HuH-7 (cell line): ENCODE measurements around the gene KLRC1.
"Not testable (repeated sequence)": the region's sequence is repeated elsewhere in the genome, so short reads cannot be mapped to it uniquely, and the experiment has no call there.

Experiments
- DNase-seq: peaks from one replicate; pipeline ENCODE4 v3.0.0; 2011; ENCODE audit warnings: low spot score

Gene KLRC1

GRCh38 chr12:10453156-10453555 is at the start of gene KLRC1:
Gene KLRC1, minus strand, starts transcription at chr12:10453377. Its CDS starts 2,221 bp downstream, at chr12:10451156.
- DNase-seq, result no peak

GRCh38 chr12:10501030-10501429 is 47.9 kb upstream of the KLRC1 start:
- peak; percentile 5 for DNase-seq

DNA sequence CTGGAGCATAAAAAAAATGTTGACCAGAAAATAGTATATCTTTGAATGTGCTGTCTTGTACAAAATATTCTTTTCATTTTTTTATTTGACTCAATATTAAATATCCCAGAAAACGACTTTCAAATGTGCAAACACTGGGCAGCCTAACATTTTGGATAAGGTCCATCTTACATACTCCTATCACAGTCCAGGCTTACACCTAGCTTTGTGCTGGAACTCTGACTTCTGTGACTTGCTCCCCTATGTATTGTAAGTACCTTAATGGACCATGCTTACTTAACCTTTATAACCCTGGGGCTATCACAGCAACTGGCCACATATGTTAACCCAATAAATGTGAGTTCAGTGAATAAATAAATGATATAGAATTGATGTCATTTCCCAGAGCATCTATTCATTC is 44.9 kb upstream of the KLRC1 start:
- no peak for DNase-seq

- DNase-seq, result no peak
Measured at GRCh38 chr12:10497602-10498001, 44.4 kb upstream of the KLRC1 start.

GRCh38 chr12:10491766-10492165 is 38.6 kb upstream of the KLRC1 start:
- DNase-seq, result no peak

DNA sequence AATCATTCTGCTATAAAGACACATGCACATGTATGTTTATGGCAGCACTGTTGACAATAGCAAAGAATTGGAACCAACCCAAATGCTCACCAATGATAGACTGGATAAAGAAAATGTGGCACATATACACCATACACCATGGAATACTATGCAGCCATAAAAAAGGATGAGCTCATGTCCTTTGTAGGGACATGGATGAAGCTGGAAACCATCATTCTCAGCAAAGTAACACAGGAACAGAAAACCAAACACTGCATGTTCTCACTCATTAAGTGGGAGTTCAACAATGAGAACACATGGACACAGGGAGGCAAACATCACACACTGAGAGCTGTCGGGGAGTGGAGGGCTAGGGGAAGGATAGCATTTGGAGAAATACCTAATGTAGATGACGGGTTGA is 34.2 kb upstream of the KLRC1 start:
- not testable (repeated sequence) for DNase-seq

DNA sequence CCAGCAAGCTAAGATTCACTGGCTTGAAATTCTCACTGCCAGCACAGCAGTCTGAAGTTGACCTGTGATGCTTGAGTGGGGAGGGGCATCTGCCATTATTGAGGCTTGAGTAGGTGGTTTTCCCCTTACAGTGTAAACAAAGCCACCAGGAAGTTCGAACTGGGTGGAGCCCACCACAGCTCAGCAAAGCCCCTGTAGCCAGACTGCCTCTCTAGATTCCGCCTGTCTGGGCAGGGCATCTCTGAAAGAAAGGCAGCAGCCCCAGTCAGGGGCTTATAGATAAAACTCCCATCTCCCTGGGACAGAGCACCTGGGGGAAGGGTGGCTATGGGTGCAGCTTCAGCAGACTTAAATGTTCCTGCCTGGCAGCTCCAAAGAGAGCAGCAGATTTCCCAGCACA is 28.7 kb upstream of the KLRC1 start:
- not testable (repeated sequence) for DNase-seq

- not testable (repeated sequence) for DNase-seq
Measured at GRCh38 chr12:10472808-10473207, 19.6 kb upstream of the KLRC1 start.

DNA sequence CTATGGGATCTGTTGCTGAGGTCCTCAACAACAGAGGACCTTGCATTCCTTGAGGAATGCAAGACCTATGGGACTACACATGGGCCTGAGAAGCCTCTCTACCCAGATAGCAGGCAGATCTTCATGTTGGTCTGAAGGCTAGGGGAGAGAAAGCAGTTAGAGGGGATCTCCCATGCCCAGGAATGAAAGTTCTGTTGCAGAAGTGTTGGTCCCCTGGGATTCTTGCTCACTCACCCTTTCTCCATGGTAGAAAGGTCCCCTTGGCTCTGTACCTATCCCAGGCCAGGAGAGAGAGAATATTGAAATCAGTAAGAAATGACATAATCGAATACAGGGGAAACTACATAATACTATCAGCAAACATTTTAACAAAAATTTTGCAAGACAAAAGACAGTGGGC is 16.5 kb upstream of the KLRC1 start:
- DNase-seq, result no peak

GRCh38 chr12:10466311-10466710 is 13.1 kb upstream of the KLRC1 start:
- no peak for DNase-seq

DNA sequence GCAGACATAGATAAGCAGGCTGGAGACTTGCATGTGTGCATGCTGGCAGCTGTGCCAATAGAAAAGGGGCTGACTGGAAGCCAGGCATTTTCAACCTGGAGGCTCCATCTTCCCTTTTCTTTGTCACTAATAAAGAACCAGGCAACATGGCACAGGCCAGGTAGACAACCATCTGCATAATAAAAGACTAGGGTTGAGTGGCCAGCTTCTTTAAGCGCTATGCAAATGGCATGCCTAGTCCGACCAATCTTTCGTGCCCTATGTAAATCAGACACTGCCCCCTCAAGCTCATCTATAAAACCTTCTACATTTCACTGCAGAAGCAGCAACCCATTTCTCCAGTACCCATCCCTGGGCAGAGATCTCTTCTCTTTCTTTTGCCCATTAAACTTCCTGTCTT is 4.6 kb upstream of the KLRC1 start:
- DNase-seq, result no peak

DNA sequence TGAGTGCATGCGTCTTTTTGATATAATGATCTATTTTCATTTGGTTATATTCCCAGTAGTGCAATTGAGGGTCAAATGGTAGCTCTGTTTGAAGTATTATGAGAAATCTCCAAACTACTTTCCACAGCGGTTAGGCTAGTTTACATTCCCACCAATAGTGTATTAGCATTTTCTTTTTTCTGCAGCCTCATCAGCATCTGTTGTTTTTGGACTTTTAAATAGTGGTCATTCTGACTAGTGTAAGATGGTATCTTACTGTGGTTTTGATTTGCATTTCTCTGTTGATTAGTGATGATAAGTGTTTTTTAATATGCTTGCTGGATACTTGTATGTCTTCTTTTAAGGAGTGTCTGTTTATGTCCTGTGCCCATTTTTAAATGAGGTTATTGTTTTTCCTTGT is 3.7 kb upstream of the KLRC1 start:
- no peak for DNase-seq

GRCh38 chr12:10455766-10456165 is 2.6 kb upstream of the KLRC1 start:
- DNase-seq, result no peak

DNA sequence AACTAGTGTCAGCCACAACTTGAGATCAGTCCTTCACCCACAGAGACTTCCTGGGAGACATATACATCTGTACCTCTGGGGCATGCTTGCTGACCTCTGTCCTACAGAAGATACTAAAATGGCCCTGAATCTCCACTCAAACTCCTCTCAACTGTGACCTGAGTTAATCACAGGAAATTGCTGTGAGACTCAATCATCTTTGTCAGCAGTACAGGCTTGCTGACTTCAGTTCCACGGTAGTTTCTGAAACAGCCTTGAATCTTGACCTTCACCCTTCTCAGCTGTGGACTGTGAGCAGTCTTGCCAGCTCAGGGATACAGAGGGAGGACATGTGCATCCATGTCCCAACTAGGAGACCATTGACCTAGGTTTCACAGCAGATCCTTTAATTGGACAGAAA is 1.4 kb upstream of the KLRC1 start:
- DNase-seq, result no peak

GRCh38 chr12:10448236-10448635 is 4.9 kb downstream of the KLRC1 start:
- no peak for DNase-seq

GRCh38 chr12:10446052-10446451 is 7.1 kb downstream of the KLRC1 start:
- not testable (repeated sequence) for DNase-seq

DNA sequence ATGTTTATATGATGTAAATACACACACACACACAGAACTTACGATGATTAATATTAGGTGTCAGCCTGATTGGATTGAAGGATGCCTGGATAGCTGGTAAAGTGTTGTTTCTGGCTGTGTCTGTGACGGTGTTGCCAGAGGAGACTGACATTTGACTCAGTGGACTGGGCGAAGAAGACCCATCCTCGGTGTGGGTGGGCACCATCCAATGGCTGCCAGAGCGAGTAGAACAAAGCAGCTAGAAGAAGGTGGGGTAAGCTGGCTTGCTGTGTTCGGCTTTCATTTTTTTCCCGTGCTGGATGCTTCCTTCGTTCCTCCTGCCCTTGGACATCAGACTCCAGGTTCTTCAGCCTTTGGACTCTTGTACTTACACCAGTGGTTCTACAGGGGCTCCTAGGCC is 12.0 kb downstream of the KLRC1 start:
- not testable (repeated sequence) for DNase-seq

DNA sequence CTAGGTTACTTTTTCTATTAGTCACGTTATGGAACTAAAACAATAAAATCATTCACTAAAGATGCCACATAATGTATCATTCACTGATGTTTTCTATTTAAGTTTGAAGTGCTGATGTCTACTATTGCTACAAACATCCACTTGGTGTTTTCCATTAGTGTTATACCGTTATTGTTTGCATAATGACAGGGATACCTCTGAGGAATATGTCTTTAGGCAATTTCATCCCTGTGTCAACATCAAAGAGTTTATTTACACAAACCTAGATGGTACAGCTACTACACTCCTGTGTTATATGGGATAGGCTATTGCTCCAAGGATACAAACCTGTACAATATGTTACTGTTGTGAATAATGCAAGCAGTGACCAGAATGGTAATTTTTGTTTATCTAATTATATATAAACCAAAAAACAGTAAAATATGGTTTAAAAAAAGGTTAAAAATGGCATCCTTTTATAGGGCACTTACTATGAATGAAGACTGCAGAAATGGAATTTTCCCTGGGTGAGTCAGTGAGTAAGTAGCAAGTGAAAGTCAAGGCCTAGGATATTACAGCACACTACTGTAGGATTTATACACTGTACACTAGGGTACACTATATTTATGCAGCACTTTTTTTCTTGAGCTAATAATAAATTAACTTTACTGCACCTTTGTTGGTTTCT is 13.4 kb downstream of the KLRC1 start:
- DNase-seq, result not testable (repeated sequence)

DNA sequence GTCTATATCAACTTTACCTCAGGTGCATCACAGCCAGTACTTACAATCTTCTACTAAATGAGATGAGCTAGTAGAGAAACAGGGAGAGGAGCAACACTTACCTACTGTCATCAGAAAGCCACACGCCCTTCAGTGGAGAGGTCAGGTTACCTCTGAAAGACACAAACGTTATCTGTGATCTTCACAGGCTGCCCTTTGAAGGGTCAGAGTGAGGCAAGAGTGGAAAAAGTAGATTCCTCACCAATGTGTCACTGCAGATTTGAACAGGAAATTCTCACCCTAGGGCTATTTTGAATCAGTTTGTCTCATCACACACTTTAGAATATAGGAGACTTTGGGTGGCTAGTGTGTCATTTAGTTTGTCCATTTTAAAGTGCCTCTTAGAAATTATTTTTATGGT is 15.6 kb downstream of the KLRC1 start:
- not testable (repeated sequence) for DNase-seq

- not testable (repeated sequence) for DNase-seq
Measured at GRCh38 chr12:10435816-10436215, 17.4 kb downstream of the KLRC1 start, which contains the start of gene KLRC2. Gene KLRC2, minus strand, starts transcription at chr12:10436010. Its CDS starts 24 bp downstream, at chr12:10435986.

- DNase-seq, result not testable (repeated sequence)
Measured at GRCh38 chr12:10430623-10431022, 22.6 kb downstream of the KLRC1 start.

DNA sequence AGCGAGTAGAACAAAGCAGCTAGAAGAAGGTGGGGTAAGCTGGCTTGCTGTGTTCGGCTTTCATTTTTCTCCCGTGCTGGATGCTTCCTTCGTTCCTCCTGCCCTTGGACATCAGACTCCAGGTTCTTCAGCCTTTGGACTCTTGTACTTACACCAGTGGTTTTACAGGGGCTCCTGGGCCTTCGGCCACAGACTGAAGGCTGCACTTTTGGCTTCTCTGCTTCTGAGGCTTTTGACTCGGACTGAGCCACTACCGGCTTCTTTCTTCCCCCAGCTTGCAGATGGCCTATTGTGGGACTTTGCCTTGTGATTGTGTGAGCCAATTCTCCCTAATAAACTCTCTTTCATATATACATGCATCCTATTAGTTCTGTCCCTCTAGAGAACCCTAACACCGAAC is 27.2 kb downstream of the KLRC1 start:
- not testable (repeated sequence) for DNase-seq

- DNase-seq, result not testable (repeated sequence)
Measured at GRCh38 chr12:10424260-10424899, 28.8 kb downstream of the KLRC1 start.

GRCh38 chr12:10422159-10422558 is 31.0 kb downstream of the KLRC1 start:
- not testable (repeated sequence) for DNase-seq
